ENCODE measurements around the gene MYO6.

MYO6 gene

GRCh38 chr6:75778757-75779156 lies 29.7 kb downstream of the MYO6 start:
- TF ChIP-seq, protein P1, sequence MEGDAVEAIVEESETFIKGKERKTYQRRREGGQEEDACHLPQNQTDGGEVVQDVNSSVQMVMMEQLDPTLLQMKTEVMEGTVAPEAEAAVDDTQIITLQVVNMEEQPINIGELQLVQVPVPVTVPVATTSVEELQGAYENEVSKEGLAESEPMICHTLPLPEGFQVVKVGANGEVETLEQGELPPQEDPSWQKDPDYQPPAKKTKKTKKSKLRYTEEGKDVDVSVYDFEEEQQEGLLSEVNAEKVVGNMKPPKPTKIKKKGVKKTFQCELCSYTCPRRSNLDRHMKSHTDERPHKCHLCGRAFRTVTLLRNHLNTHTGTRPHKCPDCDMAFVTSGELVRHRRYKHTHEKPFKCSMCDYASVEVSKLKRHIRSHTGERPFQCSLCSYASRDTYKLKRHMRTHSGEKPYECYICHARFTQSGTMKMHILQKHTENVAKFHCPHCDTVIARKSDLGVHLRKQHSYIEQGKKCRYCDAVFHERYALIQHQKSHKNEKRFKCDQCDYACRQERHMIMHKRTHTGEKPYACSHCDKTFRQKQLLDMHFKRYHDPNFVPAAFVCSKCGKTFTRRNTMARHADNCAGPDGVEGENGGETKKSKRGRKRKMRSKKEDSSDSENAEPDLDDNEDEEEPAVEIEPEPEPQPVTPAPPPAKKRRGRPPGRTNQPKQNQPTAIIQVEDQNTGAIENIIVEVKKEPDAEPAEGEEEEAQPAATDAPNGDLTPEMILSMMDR (conservative IDR thresholded peaks at IDR 0.05; ENCODE audit: low read length): no peak
- no peak for TF ChIP-seq EZH2phosphoT487 (IDR thresholded peaks at IDR 0.05; ENCODE audit: borderline replicate concordance)
- no peaks in the 10 kb centered on the region for H4K20me1 ChIP-seq (ENCODE audit: insufficient read depth, low read length, poor library complexity, severe bottlenecking)
- no peak overlapping the region for H3K4me2 ChIP-seq (ENCODE audit: low read depth, low read length, poor library complexity, severe bottlenecking)
- H3F3A ChIP-seq (ENCODE audit: low read depth): no peaks in the 10 kb centered on the region
- H3K4me3 ChIP-seq (ENCODE audit: low read length, poor library complexity, severe bottlenecking): no peak overlapping the region
- no peaks in the 10 kb centered on the region for H3K79me2 ChIP-seq (ENCODE audit: insufficient read depth, low read length)
- no peaks in the 10 kb centered on the region for H3K36me3 ChIP-seq (ENCODE audit: insufficient read depth, low read length)
- H3K4me1 ChIP-seq (ENCODE audit: insufficient read depth, low read length, poor library complexity, severe bottlenecking): no peaks in the 10 kb centered on the region
- H3K9me3 ChIP-seq (ENCODE audit: insufficient read depth, low read depth, low read length): no peaks in the 10 kb centered on the region
- H2AFZ ChIP-seq (ENCODE audit: low read length): no peak overlapping the region
- no peaks in the 10 kb centered on the region for H3K27me3 ChIP-seq (ENCODE audit: insufficient read depth, low read length, poor library complexity, severe bottlenecking)
- H3K9me2 ChIP-seq (replicated peaks; ENCODE audit: low read depth, low read length): no peaks in the 10 kb centered on the region
- no peak overlapping the region for H3K9ac ChIP-seq (ENCODE audit: low read depth, low read length, poor library complexity, severe bottlenecking)

GRCh38 chr6:75786152-75786551 lies 37.1 kb downstream of the MYO6 start:
- TF ChIP-seq EZH2phosphoT487 (IDR thresholded peaks at IDR 0.05; ENCODE audit: borderline replicate concordance): no peak
- TF ChIP-seq, protein P1 (conservative IDR thresholded peaks at IDR 0.05; ENCODE audit: low read length): no peak
- Histone ChIP-seq H3K4me3 (ENCODE audit: low read length, poor library complexity, severe bottlenecking) (no peak overlapping the region), H3K4me1 (ENCODE audit: insufficient read depth, low read length, poor library complexity, severe bottlenecking) (no peaks in the 10 kb centered on the region), H3F3A (ENCODE audit: low read depth) (no peaks in the 10 kb centered on the region), H3K27me3 (ENCODE audit: insufficient read depth, low read length, poor library complexity, severe bottlenecking) (no peaks in the 10 kb centered on the region), H3K9me3 (ENCODE audit: insufficient read depth, low read depth, low read length) (no peaks in the 10 kb centered on the region), H3K4me2 (ENCODE audit: low read depth, low read length, poor library complexity, severe bottlenecking) (no peak overlapping the region), H3K36me3 (ENCODE audit: insufficient read depth, low read length) (no peaks in the 10 kb centered on the region), H3K9me2 (replicated peaks; ENCODE audit: low read depth, low read length) (no peaks in the 10 kb centered on the region), H2AFZ (ENCODE audit: low read length) (no peak overlapping the region), H3K79me2 (ENCODE audit: insufficient read depth, low read length) (no peaks in the 10 kb centered on the region), H3K9ac (ENCODE audit: low read depth, low read length, poor library complexity, severe bottlenecking) (no peak overlapping the region), H4K20me1 (ENCODE audit: insufficient read depth, low read length, poor library complexity, severe bottlenecking) (no peaks in the 10 kb centered on the region)

DNA sequence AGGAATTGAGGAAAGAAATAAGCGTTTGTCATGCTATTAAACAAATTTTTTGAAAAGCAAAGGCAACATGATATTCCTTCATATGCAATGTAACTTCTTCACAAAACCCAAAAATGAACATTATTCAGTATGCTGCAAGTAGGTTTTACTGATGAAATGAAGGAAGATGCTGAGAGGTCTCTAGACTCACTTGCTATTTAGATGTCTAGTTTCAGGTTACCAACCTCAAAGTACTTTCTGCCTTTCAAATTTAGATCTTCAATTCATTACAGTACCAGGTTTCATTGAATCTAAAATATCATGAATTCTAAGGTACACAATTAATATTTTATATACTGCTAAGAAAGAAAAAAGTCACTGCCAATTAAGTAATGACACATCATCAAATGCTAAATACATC lies 39.9 kb downstream of the MYO6 start:
- H3K79me2 ChIP-seq (ENCODE audit: insufficient read depth, low read length): no peaks in the 10 kb centered on the region
- H3K9me3 ChIP-seq (ENCODE audit: insufficient read depth, low read depth, low read length): no peaks in the 10 kb centered on the region
- H3K27me3 ChIP-seq (ENCODE audit: insufficient read depth, low read length, poor library complexity, severe bottlenecking): no peaks in the 10 kb centered on the region
- no peaks in the 10 kb centered on the region for H3K9me2 ChIP-seq (replicated peaks; ENCODE audit: low read depth, low read length)
- no peaks in the 10 kb centered on the region for H4K20me1 ChIP-seq (ENCODE audit: insufficient read depth, low read length, poor library complexity, severe bottlenecking)
- H3K4me3 ChIP-seq (ENCODE audit: low read length, poor library complexity, severe bottlenecking): no peak overlapping the region
- no peak overlapping the region for H3K9ac ChIP-seq (ENCODE audit: low read depth, low read length, poor library complexity, severe bottlenecking)
- H3K36me3 ChIP-seq (ENCODE audit: insufficient read depth, low read length): no peaks in the 10 kb centered on the region
- H3F3A ChIP-seq (ENCODE audit: low read depth): no peaks in the 10 kb centered on the region
- H3K4me1 ChIP-seq (ENCODE audit: insufficient read depth, low read length, poor library complexity, severe bottlenecking): no peaks in the 10 kb centered on the region
- TF ChIP-seq, protein P1 (conservative IDR thresholded peaks at IDR 0.05; ENCODE audit: low read length): no peak
- TF ChIP-seq EZH2phosphoT487 (IDR thresholded peaks at IDR 0.05; ENCODE audit: borderline replicate concordance): no peak
- H3K4me2 ChIP-seq (ENCODE audit: low read depth, low read length, poor library complexity, severe bottlenecking): no peak overlapping the region
- H2AFZ ChIP-seq (ENCODE audit: low read length): no peak overlapping the region

Data from Loucy (cell line).